Measurements from ENCODE around the gene ZC3H13.
A peak's percentile ranks its signal among the peaks of the same experiment; 100 is the strongest.

Gene ZC3H13

GRCh38 chr13:46071590-46072249 is 19.2 kb upstream of the ZC3H13 start:
- DNase-seq (ENCODE audit: low spot score), result peak; percentile 62
- in situ Hi-C loops (cut with MboI; ENCODE audit: low sequenced_read_pairs, unreplicated experiment), result no loop called here
- TF ChIP-seq, protein P1, sequence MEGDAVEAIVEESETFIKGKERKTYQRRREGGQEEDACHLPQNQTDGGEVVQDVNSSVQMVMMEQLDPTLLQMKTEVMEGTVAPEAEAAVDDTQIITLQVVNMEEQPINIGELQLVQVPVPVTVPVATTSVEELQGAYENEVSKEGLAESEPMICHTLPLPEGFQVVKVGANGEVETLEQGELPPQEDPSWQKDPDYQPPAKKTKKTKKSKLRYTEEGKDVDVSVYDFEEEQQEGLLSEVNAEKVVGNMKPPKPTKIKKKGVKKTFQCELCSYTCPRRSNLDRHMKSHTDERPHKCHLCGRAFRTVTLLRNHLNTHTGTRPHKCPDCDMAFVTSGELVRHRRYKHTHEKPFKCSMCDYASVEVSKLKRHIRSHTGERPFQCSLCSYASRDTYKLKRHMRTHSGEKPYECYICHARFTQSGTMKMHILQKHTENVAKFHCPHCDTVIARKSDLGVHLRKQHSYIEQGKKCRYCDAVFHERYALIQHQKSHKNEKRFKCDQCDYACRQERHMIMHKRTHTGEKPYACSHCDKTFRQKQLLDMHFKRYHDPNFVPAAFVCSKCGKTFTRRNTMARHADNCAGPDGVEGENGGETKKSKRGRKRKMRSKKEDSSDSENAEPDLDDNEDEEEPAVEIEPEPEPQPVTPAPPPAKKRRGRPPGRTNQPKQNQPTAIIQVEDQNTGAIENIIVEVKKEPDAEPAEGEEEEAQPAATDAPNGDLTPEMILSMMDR (IDR thresholded peaks at IDR 0.05; ENCODE audit: borderline replicate concordance, control extremely low read depth, extremely low read depth, insufficient read depth, missing control alignments), result peak; percentile 27

DNA sequence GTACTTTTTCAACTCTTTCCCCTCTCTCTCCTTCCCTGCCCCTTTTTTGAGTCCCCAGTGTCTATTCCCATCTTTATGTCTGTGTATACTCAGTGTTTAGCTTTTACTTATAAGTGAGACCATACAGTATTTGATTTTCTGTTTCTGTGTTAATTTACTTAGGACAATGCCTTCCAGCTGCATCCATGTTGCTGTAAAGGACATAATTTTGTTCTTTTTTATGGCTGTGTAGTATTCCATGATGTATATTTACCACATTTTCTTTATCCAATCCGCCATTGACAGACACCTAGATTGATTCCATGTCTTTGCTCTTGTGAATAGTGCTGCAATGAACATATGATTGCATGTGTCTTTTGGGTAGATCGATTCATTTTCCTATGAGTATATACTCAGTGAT is 10.7 kb upstream of the ZC3H13 start:
- in situ Hi-C loops (cut with MboI; ENCODE audit: low sequenced_read_pairs, unreplicated experiment), result no loop called here
- no peak for DNase-seq (ENCODE audit: low spot score)
- TF ChIP-seq, protein P1 (IDR thresholded peaks at IDR 0.05; ENCODE audit: borderline replicate concordance, control extremely low read depth, extremely low read depth, insufficient read depth, missing control alignments), result no peak

DNA sequence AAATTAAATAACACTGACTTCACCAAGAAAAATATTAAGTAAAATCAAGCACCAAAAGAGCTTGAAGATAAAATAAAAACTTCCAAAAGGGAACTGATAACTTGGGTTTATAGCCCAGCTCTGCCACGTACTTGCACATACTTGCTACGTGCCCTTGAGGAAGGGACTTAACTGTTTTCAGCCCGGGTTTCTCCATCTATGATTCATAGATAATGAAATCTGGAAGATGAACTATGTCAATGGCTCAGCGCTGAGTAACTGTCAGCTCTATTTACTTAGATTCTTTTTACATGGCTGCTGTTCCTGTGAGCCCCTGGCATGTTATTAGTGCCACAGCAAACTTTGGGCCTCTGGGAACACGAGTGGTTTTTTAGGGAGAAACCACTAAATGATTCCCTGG is 9.6 kb upstream of the ZC3H13 start:
- TF ChIP-seq, protein P1 (IDR thresholded peaks at IDR 0.05; ENCODE audit: borderline replicate concordance, control extremely low read depth, extremely low read depth, insufficient read depth, missing control alignments), result no peak
- no peak for DNase-seq (ENCODE audit: low spot score)
- in situ Hi-C loops (cut with MboI; ENCODE audit: low sequenced_read_pairs, unreplicated experiment), result no loop called here

- in situ Hi-C loops (cut with MboI; ENCODE audit: low sequenced_read_pairs, unreplicated experiment), result no loop called here
- DNase-seq (ENCODE audit: low spot score), result no peak
- TF ChIP-seq, protein P1 (IDR thresholded peaks at IDR 0.05; ENCODE audit: borderline replicate concordance, control extremely low read depth, extremely low read depth, insufficient read depth, missing control alignments), result no peak
Measured at GRCh38 chr13:46059405-46059804, 6.9 kb upstream of the ZC3H13 start.

- in situ Hi-C loops (cut with MboI; ENCODE audit: low sequenced_read_pairs, unreplicated experiment), result no loop called here
- no peak for DNase-seq (ENCODE audit: low spot score)
- TF ChIP-seq, protein P1 (IDR thresholded peaks at IDR 0.05; ENCODE audit: borderline replicate concordance, control extremely low read depth, extremely low read depth, insufficient read depth, missing control alignments), result no peak
Measured at GRCh38 chr13:46058268-46058667, 5.7 kb upstream of the ZC3H13 start.

DNA sequence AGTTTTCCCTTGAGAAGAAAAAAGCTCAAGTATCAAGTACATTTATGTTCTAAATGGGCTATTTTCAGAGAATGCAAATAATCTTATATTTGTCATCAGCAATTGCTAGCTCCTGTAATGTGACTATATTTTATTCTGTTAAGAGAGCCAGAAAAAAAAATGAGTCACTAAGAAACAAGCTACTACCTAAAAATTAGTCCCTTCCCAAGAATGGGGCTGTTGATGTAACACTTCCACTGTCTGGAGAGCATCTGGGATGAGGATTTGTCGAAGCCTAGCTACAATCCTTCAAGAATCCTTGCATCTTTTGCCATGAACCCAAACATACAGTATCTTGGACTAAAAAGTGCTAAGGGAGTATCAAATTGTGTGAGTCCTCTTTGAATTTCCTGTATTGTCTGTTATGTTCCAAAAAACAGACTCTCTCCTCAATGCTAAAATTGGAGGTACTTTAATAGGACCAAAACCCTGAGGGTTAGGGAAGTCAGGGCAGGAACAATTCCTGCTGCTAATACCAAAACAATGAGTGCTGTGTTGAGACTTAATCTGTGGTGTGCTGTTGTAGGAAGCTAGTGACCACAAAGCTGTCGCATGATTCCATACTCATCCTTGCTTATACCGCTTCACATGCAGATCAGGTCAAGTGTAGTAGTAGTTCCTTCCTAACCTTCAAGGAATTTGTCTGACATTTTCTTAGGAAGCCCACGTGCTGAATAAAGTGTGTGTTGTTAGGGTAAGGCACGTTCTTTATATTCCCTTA is 4.9 kb upstream of the ZC3H13 start:
- DNase-seq (ENCODE audit: low spot score), result no peak
- in situ Hi-C loops (cut with MboI; ENCODE audit: low sequenced_read_pairs, unreplicated experiment), result no loop called here
- TF ChIP-seq, protein P1 (IDR thresholded peaks at IDR 0.05; ENCODE audit: borderline replicate concordance, control extremely low read depth, extremely low read depth, insufficient read depth, missing control alignments), result no peak

Measured in GM13976 (cell line).